ENCODE data around the gene PHRF1.

DNA sequence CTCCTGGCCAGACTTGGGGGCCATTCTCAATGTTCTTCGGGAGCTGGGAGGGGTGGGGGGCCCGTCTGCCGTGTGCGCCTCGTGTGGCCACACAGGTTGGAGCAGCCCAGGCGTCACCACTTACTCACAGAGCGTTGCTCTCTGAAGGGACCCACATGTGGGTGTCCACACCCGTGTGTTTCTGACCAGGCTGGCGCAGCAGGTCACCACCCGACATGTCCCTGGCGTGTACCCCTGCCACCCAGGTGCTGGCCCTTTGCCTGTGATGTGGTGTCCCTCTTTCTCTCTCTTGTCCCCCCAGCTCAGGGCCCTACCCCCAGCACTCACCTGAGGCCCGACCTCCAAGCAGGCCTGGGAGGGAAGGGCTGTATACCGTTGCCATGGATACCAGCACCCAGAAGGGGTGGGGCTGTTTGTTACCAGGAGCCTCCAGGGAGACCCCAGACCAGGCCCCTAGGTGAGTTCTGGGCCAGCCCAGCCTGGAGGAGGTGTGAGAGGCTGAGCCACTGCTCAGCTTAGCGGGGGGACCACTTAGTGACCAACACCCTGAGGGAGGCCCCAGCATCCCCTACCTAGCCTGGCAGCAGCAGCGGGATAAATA is 17.1 kb upstream of the PHRF1 start:
- TF ChIP-seq, protein P1, sequence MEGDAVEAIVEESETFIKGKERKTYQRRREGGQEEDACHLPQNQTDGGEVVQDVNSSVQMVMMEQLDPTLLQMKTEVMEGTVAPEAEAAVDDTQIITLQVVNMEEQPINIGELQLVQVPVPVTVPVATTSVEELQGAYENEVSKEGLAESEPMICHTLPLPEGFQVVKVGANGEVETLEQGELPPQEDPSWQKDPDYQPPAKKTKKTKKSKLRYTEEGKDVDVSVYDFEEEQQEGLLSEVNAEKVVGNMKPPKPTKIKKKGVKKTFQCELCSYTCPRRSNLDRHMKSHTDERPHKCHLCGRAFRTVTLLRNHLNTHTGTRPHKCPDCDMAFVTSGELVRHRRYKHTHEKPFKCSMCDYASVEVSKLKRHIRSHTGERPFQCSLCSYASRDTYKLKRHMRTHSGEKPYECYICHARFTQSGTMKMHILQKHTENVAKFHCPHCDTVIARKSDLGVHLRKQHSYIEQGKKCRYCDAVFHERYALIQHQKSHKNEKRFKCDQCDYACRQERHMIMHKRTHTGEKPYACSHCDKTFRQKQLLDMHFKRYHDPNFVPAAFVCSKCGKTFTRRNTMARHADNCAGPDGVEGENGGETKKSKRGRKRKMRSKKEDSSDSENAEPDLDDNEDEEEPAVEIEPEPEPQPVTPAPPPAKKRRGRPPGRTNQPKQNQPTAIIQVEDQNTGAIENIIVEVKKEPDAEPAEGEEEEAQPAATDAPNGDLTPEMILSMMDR (IDR thresholded peaks at IDR 0.05; ENCODE audit: low read depth, low read length): peak; percentile 12
- TF ChIP-seq EZH2phosphoT487 (IDR thresholded peaks at IDR 0.05; ENCODE audit: low read depth): no peak

All from OCI-LY3 (cell line).